ENCODE measurements around the gene DPP3.

DPP3 gene

GRCh38 chr11:66467034-66467659 lies 13.1 kb upstream of the DPP3 start:
- TF ChIP-seq EGR1 (IDR thresholded peaks at IDR 0.05) = no peak
- no peak for TF ChIP-seq TAF1 (IDR thresholded peaks at IDR 0.05; ENCODE audit: low read depth)
- TF ChIP-seq TCF12 (IDR thresholded peaks at IDR 0.05; ENCODE audit: low read depth) = no peak
- no peak for TF ChIP-seq TEAD4 (IDR thresholded peaks at IDR 0.05)
- no peak for TF ChIP-seq YY1 (IDR thresholded peaks at IDR 0.05; ENCODE audit: low read depth)
- no peak for TF ChIP-seq RAD21 (IDR thresholded peaks at IDR 0.05; ENCODE audit: low read depth)
- TF ChIP-seq EP300 (IDR thresholded peaks at IDR 0.05; ENCODE audit: borderline replicate concordance) = no peak
- no peak for TF ChIP-seq NFIC (IDR thresholded peaks at IDR 0.05)
- no peak for TF ChIP-seq REST (IDR thresholded peaks at IDR 0.05; ENCODE audit: low read depth)
- no peak for TF ChIP-seq CEBPB (IDR thresholded peaks at IDR 0.05)
- TF ChIP-seq CREB1 (IDR thresholded peaks at IDR 0.05; ENCODE audit: low read depth) = no peak
- no peak for TF ChIP-seq MAX (IDR thresholded peaks at IDR 0.05)
- no peak for TF ChIP-seq FOXM1 (IDR thresholded peaks at IDR 0.05; ENCODE audit: borderline replicate concordance, low read depth)
- TF ChIP-seq ZBTB7A (IDR thresholded peaks at IDR 0.05; ENCODE audit: low read depth) = no peak
- no peak for TF ChIP-seq USF1 (IDR thresholded peaks at IDR 0.05)

- no peak for TF ChIP-seq TCF12 (IDR thresholded peaks at IDR 0.05; ENCODE audit: low read depth)
- no peak for TF ChIP-seq CREB1 (IDR thresholded peaks at IDR 0.05; ENCODE audit: low read depth)
- TF ChIP-seq FOXM1 (IDR thresholded peaks at IDR 0.05; ENCODE audit: borderline replicate concordance, low read depth) = no peak
- no peak for TF ChIP-seq RAD21 (IDR thresholded peaks at IDR 0.05; ENCODE audit: low read depth)
- TF ChIP-seq EGR1 (IDR thresholded peaks at IDR 0.05) = no peak
- no peak for TF ChIP-seq CEBPB (IDR thresholded peaks at IDR 0.05)
- no peak for TF ChIP-seq EP300 (IDR thresholded peaks at IDR 0.05; ENCODE audit: borderline replicate concordance)
- TF ChIP-seq TEAD4 (IDR thresholded peaks at IDR 0.05) = no peak
- no peak for TF ChIP-seq USF1 (IDR thresholded peaks at IDR 0.05)
- TF ChIP-seq NFIC (IDR thresholded peaks at IDR 0.05) = no peak
- TF ChIP-seq YY1 (IDR thresholded peaks at IDR 0.05; ENCODE audit: low read depth) = no peak
- no peak for TF ChIP-seq ZBTB7A (IDR thresholded peaks at IDR 0.05; ENCODE audit: low read depth)
- no peak for TF ChIP-seq MAX (IDR thresholded peaks at IDR 0.05)
- TF ChIP-seq TAF1 (IDR thresholded peaks at IDR 0.05; ENCODE audit: low read depth) = no peak
- TF ChIP-seq REST (IDR thresholded peaks at IDR 0.05; ENCODE audit: low read depth) = no peak
These were observed 12.5 kb upstream of the DPP3 start for GRCh38 chr11:66467756-66468155.

GRCh38 chr11:66468691-66469090 lies 11.5 kb upstream of the DPP3 start:
- no peak for TF ChIP-seq TCF12 (IDR thresholded peaks at IDR 0.05; ENCODE audit: low read depth)
- no peak for TF ChIP-seq CREB1 (IDR thresholded peaks at IDR 0.05; ENCODE audit: low read depth)
- no peak for TF ChIP-seq EP300 (IDR thresholded peaks at IDR 0.05; ENCODE audit: borderline replicate concordance)
- TF ChIP-seq EGR1 (IDR thresholded peaks at IDR 0.05) = no peak

- TF ChIP-seq EGR1 (IDR thresholded peaks at IDR 0.05) = no peak
- TF ChIP-seq CEBPB (IDR thresholded peaks at IDR 0.05) = no peak
- no peak for TF ChIP-seq NFIC (IDR thresholded peaks at IDR 0.05)
- no peak for TF ChIP-seq MAX (IDR thresholded peaks at IDR 0.05)
- TF ChIP-seq TCF12 (IDR thresholded peaks at IDR 0.05; ENCODE audit: low read depth) = no peak
- TF ChIP-seq REST (IDR thresholded peaks at IDR 0.05; ENCODE audit: low read depth) = no peak
These were observed 10.8 kb upstream of the DPP3 start for GRCh38 chr11:66469441-66469840.
